ENCODE data around the gene CR1L.
"Not testable (repeated sequence)": the region's sequence is repeated elsewhere in the genome, so short reads cannot be mapped to it uniquely, and the experiment has no call there.

- TF ChIP-seq, protein P1, sequence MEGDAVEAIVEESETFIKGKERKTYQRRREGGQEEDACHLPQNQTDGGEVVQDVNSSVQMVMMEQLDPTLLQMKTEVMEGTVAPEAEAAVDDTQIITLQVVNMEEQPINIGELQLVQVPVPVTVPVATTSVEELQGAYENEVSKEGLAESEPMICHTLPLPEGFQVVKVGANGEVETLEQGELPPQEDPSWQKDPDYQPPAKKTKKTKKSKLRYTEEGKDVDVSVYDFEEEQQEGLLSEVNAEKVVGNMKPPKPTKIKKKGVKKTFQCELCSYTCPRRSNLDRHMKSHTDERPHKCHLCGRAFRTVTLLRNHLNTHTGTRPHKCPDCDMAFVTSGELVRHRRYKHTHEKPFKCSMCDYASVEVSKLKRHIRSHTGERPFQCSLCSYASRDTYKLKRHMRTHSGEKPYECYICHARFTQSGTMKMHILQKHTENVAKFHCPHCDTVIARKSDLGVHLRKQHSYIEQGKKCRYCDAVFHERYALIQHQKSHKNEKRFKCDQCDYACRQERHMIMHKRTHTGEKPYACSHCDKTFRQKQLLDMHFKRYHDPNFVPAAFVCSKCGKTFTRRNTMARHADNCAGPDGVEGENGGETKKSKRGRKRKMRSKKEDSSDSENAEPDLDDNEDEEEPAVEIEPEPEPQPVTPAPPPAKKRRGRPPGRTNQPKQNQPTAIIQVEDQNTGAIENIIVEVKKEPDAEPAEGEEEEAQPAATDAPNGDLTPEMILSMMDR (IDR thresholded peaks at IDR 0.05) = not testable (repeated sequence)
- TF ChIP-seq POLR2A (IDR thresholded peaks at IDR 0.05) = not testable (repeated sequence)
Measured at GRCh38 chr1:207690551-207690950, 45.6 kb downstream of the CR1L start.
